ENCODE measurements around the gene DNAJC16. TPM values are rescaled to one million over a fixed set of nuclear protein-coding genes. Genes with fewer than 3 reads are reported as not detected.

DNAJC16 gene
- total RNA-seq, 3 donors from 2014 or later (not counting 1 experiment from before 2014, with no cell fraction given) = 18.6 to 22.8 (median 18.7) TPM

DNA sequence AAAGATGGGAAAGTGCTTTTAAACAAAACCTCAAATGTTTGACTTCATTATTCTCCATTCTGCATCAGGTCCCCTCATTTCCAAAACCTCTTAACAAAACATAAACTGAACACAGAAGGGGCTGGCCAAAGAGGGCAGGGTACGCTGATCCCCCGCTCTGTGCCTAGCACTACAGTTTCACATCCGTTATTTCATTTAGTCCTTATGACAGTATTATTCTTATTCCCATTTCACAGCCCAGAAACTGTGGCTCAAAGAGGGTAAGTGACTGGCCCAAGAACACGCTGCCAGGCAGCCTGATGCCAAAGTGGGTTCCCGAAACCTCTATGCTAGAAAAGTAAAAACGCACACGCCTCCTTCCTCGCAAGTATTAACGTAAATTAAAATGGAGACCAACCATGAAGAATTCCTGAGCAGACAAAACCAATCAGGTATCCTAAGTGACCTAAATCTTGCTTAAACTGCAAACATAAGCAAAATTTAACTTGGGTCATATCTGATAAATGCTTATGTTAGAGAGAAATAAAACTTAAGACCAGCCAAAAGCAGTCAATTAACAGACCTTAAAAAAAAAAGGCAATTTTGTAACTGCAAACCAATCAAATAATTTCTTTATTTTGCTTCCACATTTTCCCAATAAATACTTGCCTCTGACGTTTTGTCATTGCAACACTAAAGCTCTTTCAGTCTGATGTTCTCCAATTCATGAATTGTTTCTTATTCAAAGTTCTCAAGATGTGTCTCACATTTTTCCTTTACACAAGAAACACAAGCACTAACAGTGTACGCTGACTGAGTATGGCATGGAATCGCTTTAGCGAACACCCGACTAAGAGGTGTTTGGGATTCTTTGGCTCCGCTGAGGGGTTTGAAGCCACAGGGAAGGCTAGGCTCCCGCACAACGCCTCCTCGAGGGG, 3.3 kb upstream of the DNAJC16 start:
- Mint-ChIP-seq H3K27ac (peak overlapping the region; percentile 96 to 100), H3K9me3 (no peaks in the 10 kb centered on the region), H3K36me3 (no peaks in the 10 kb centered on the region), H3K4me1 (peaks cover 39 to 48% of the 10 kb centered on the region in 2 donors), H3K4me3 (peak overlapping the region; percentile 94), H3K27me3 (ENCODE audit: low read depth in 2 of 2) (no peaks in the 10 kb centered on the region)
- Histone ChIP-seq H3K27me3 (ENCODE audit: control insufficient read depth, insufficient read depth, low read length) (no peaks in the 10 kb centered on the region), H3K36me3 (ENCODE audit: control insufficient read depth, insufficient read depth, low read length) (no peaks in the 10 kb centered on the region), H3K9me3 (ENCODE audit: control insufficient read depth, insufficient read depth, low read length) (no peaks in the 10 kb centered on the region), H3K4me3 (ENCODE audit: low read length) (peak overlapping the region; percentile 81), H3K27ac (ENCODE audit: low read length) (peak overlapping the region; percentile 93), H3K4me1 (ENCODE audit: control insufficient read depth, insufficient read depth, low read length) (peaks cover 30% of the 10 kb centered on the region)
- intact Hi-C loops (cut with micrococcal nuclease) = no loop called here
- no peak for ATAC-seq
- WGBS (ENCODE audit: insufficient coverage) = 46% methylated on average over 18 of the region's 18 CpGs
- TF ChIP-seq, protein P1, sequence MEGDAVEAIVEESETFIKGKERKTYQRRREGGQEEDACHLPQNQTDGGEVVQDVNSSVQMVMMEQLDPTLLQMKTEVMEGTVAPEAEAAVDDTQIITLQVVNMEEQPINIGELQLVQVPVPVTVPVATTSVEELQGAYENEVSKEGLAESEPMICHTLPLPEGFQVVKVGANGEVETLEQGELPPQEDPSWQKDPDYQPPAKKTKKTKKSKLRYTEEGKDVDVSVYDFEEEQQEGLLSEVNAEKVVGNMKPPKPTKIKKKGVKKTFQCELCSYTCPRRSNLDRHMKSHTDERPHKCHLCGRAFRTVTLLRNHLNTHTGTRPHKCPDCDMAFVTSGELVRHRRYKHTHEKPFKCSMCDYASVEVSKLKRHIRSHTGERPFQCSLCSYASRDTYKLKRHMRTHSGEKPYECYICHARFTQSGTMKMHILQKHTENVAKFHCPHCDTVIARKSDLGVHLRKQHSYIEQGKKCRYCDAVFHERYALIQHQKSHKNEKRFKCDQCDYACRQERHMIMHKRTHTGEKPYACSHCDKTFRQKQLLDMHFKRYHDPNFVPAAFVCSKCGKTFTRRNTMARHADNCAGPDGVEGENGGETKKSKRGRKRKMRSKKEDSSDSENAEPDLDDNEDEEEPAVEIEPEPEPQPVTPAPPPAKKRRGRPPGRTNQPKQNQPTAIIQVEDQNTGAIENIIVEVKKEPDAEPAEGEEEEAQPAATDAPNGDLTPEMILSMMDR (IDR thresholded peaks at IDR 0.05) = no peak
- peak in 1 of 2 donors; percentile 28 for DNase-seq

DNA sequence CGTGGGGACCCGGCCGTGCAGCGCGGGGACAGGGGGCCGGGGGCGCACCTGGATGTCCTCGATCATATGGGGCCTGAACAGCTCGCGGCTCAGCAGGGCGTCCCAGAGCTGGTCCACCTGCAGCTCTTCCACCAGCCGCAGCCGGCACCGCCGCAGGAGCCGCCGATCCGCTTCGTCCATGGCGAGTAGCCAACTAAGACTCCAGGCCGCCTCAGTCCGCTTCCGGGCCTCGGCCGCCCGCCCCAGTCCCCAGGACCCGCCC, 2.7 kb upstream of the DNAJC16 start, which contains the start of gene CASP9:
TSS of gene CASP9 (minus strand) at position 195 of the 262 bp plus-strand sequence. CDS start at position 180, 15 bp downstream.
- Mint-ChIP-seq H3K4me1 (peaks cover 43 to 48% of the 10 kb centered on the region in 2 donors), H3K36me3 (no peaks in the 10 kb centered on the region), H3K9me3 (no peaks in the 10 kb centered on the region), H3K27me3 (ENCODE audit: low read depth in 2 of 2) (no peaks in the 10 kb centered on the region), H3K4me3 (peak within 1 kb of the TSS; percentile 94), H3K27ac (peak within 1 kb of the TSS; percentile 96 to 100)
- intact Hi-C loops (cut with micrococcal nuclease) = no loop called here
- H3K4me1 ChIP-seq (ENCODE audit: control insufficient read depth, insufficient read depth, low read length) = peaks cover 30% of the 10 kb centered on the region
- peak within 1 kb of the TSS; percentile 81 for H3K4me3 ChIP-seq (ENCODE audit: low read length)
- H3K36me3 ChIP-seq (ENCODE audit: control insufficient read depth, insufficient read depth, low read length) = no peaks in the 10 kb centered on the region
- peak within 1 kb of the TSS; percentile 100 for H3K27ac ChIP-seq (ENCODE audit: low read length)
- TF ChIP-seq, protein P1 (IDR thresholded peaks at IDR 0.05) = no peak
- no peak for ATAC-seq
- under 1% methylated on average over 27 of the region's 27 CpGs for WGBS (ENCODE audit: insufficient coverage)
- DNase-seq = no peak
- H3K27me3 ChIP-seq (ENCODE audit: control insufficient read depth, insufficient read depth, low read length) = no peaks in the 10 kb centered on the region
- H3K9me3 ChIP-seq (ENCODE audit: control insufficient read depth, insufficient read depth, low read length) = no peaks in the 10 kb centered on the region

DNA sequence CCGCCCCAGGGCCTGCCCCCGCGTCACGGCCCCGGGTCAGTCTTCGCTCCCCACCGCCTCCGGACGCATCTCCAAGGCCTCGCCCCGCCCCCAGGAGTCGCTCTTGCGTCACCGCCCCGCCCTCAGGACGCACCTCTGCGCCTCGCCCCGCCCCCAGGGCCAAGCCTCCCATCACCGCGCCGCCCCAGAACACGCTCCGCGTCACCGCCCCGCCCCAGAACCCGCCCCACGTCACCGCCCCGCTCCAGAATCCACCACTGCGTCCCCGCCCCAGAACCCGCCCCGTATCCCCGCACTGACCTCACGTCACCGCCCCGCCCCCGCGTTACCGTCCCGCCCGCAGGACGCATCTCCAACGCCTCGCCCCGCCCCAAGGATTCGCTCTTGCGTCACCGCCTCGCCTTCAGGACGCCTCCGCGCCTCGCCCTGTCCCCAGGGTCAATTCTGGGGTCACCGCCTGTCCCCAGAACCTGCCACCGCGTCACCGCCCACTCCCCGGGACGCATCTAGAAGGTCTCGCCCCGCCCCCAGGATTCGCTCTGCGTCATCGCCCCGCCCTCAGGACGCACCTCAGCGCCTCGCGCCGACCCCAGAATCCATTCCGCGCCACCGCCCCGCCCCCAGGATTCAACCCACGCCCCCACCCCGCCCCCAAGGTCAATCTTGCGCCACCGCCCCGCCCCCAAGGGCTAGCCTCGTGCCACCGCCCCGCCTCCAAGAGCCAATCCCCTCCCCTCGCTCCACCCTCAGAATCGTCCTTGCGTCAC, 2.2 kb upstream of the DNAJC16 start:
- H3K9me3 Mint-ChIP-seq = no peaks in the 10 kb centered on the region
- H3K27me3 Mint-ChIP-seq (ENCODE audit: low read depth in 2 of 2) = no peaks in the 10 kb centered on the region
- no peaks in the 10 kb centered on the region for H3K9me3 ChIP-seq (ENCODE audit: control insufficient read depth, insufficient read depth, low read length)
- H3K4me3 ChIP-seq (ENCODE audit: low read length) = peak overlapping the region; percentile 81
- WGBS (ENCODE audit: insufficient coverage) = under 1% methylated on average over 80 of the region's 88 CpGs
- H3K4me1 Mint-ChIP-seq = peaks cover 45 to 48% of the 10 kb centered on the region in 2 donors
- ATAC-seq (peak; percentile 69 to 82 (median 69)), DNase-seq (peak; percentile 99 to 100)
- H3K27ac Mint-ChIP-seq = peak overlapping the region; percentile 96 to 100
- H3K4me3 Mint-ChIP-seq = peak overlapping the region; percentile 94
- no peaks in the 10 kb centered on the region for H3K27me3 ChIP-seq (ENCODE audit: control insufficient read depth, insufficient read depth, low read length)
- H3K27ac ChIP-seq (ENCODE audit: low read length) = peak overlapping the region; percentile 100
- intact Hi-C loops (cut with micrococcal nuclease) = loop anchor here (5.0 kb wide), 2 partner anchors 93 to 117 kb away; partner anchors contain the start of genes DDI2 and EFHD2
- no peaks in the 10 kb centered on the region for H3K36me3 ChIP-seq (ENCODE audit: control insufficient read depth, insufficient read depth, low read length)
- no peaks in the 10 kb centered on the region for H3K36me3 Mint-ChIP-seq
- TF ChIP-seq, protein P1 (IDR thresholded peaks at IDR 0.05) = no peak
- peaks cover 30% of the 10 kb centered on the region for H3K4me1 ChIP-seq (ENCODE audit: control insufficient read depth, insufficient read depth, low read length)

Data from natural killer cell (primary cell).